C4-2B (cell line): ENCODE results near the gene SPATA6.
"Not testable (repeated sequence)": the region's sequence is repeated elsewhere in the genome, so short reads cannot be mapped to it uniquely, and the experiment has no call there.

ENCODE experiments used
- H3K27ac ChIP-seq: fragments of 450-650 bp; 2 replicates; pipeline ENCODE4 v1.5.1; 2017
- CTCF ChIP-seq: fragments of 450-650 bp; conservative IDR thresholded peaks from 2 replicates; pipeline ENCODE4 v1.5.1; 2017; ENCODE audit warnings: mild to moderate bottlenecking
- ZFX ChIP-seq: fragments of 450-650 bp; IDR thresholded peaks from 2 replicates; pipeline ENCODE4 v1.6.1; 2017

SPATA6 gene

GRCh38 chr1:48470950-48471690 is 884 bp downstream of the SPATA6 start:
- no peak for TF ChIP-seq CTCF
- no peak for TF ChIP-seq ZFX
- no peak overlapping the region for H3K27ac ChIP-seq

GRCh38 chr1:48470481-48470855 is 1.5 kb downstream of the SPATA6 start:
- H3K27ac ChIP-seq: no peak overlapping the region
- TF ChIP-seq ZFX: no peak
- no peak for TF ChIP-seq CTCF

GRCh38 chr1:48469616-48470480 is 2.2 kb downstream of the SPATA6 start:
- TF ChIP-seq CTCF: no peak
- TF ChIP-seq ZFX: no peak
- H3K27ac ChIP-seq: no peak overlapping the region

GRCh38 chr1:48466594-48466993 is 5.4 kb downstream of the SPATA6 start:
- TF ChIP-seq ZFX (no peak), CTCF (no peak)
- no peak overlapping the region for H3K27ac ChIP-seq

GRCh38 chr1:48462716-48463302 is 9.2 kb downstream of the SPATA6 start:
- no peak overlapping the region for H3K27ac ChIP-seq
- TF ChIP-seq CTCF: no peak
- no peak for TF ChIP-seq ZFX

GRCh38 chr1:48450505-48450904 is 21.5 kb downstream of the SPATA6 start:
- TF ChIP-seq CTCF: peak; percentile 57
- TF ChIP-seq ZFX: no peak
- H3K27ac ChIP-seq: no peak overlapping the region

GRCh38 chr1:48448932-48449331 is 23.1 kb downstream of the SPATA6 start:
- no peak overlapping the region for H3K27ac ChIP-seq
- TF ChIP-seq CTCF: no peak
- no peak for TF ChIP-seq ZFX

GRCh38 chr1:48444186-48444585 is 27.8 kb downstream of the SPATA6 start:
- not testable (repeated sequence) for H3K27ac ChIP-seq
